Ovary (tissue), 10 donors: Measurements from ENCODE around the gene SLC25A4. TPM values are rescaled to one million over a fixed set of nuclear protein-coding genes. Genes with fewer than 3 reads are reported as not detected.

Experiments used
- DNase-seq, 5 donors: peaks; one replicate each; pipeline ENCODE4 v3.0.0-alpha.2; 2019 to 2020
- H3K27ac ChIP-seq, 2 donors: fragments of 200-600 bp; one replicate each; pipeline versions ENCODE4 v1.5.1 to v1.8.0; 2019 to 2022
- H3K27me3 ChIP-seq: fragments of 200-600 bp; one replicate; pipeline ENCODE4 v1.8.0; 2022
- H3K36me3 ChIP-seq: fragments of 200-600 bp; sonication (generic); one replicate; pipeline ENCODE4 v1.5.1; 2019
- H3K4me1 ChIP-seq: one replicate; pipeline ENCODE4 v1.8.1; 2013; ENCODE audit warnings: mild to moderate bottlenecking, moderate library complexity; ENCODE audit not compliant: insufficient read depth
- H3K4me3 ChIP-seq: fragments of 200-600 bp; sonication (generic); one replicate; pipeline ENCODE4 v1.5.1; 2017
- H3K9me3 ChIP-seq, 2 donors: fragments of 200-600 bp in 1 of 2; sonication (generic) in 1 of 2; one replicate each; pipeline versions ENCODE4 v1.5.1 to v1.8.1; 2013 to 2019; ENCODE audit warnings: mild to moderate bottlenecking in 1 of 2, moderate library complexity in 1 of 2
- EP300 ChIP-seq: sonication (generic); formaldehyde crosslinking; IDR thresholded peaks from one replicate; pipeline ENCODE4 v1.6.1; 2017; ENCODE audit warnings: antibody characterized with exemption
- POLR2A ChIP-seq: fragments of 450-650 bp; IDR thresholded peaks from one replicate; pipeline ENCODE4 v1.6.1; 2017; ENCODE audit warnings: antibody characterized with exemption, mild to moderate bottlenecking, moderate library complexity
- WGBS, 3 donors: extraction: QIAGEN DNeasy Blood & Tissue Kit in 1 of 3; methylation state at CpG; one replicate each; pipeline versions ENCODE4 v1.1.5 to v1.1.7; 2013 to 2017; 5-methylcytosine and 5-hydroxymethylcytosine counted together
- intact Hi-C, 4 donors: fragments of 100-400 bp; cut with DNase I; formaldehyde crosslinking; loops; one replicate each; pipeline versions ENCODE4 v1.11.0 to v1.15.1; 2022 to 2023
- long read RNA-seq, 3 donors: library from polyadenylated mRNA in 2 of 3; unstranded in 2 of 3; transcript quantifications; one replicate each; pipeline ENCODE4 v2.0.0 and lab custom pipeline, GENCODE V29; 2021 to 2026
- polyA plus RNA-seq, 2 donors: library from polyadenylated mRNA; stranded (reverse); fragments of 200-250 nt in 1 of 2; fragments of 350-450 nt in 1 of 2; fragmentation: Illumina TruSeq in 1 of 2; extraction: RNeasy Lipid Tissue Mini Kit (QIAGEN cat#74804) in 1 of 2; gene quantifications; one replicate each; pipeline ENCODE4 v1.2.3, GENCODE V29; 2013 to 2014
- total RNA-seq, 7 donors: library from RNA; depleted of rRNA in 2 of 7; stranded (reverse); fragments of >200 nt in 2 of 7; fragmentation: NEBNext Ultra II Directional in 3 of 7; extraction: Animal tissue kit (Norgen Biotek cat#: 25700) in 3 of 7; gene quantifications; one replicate each; pipeline versions ENCODE4 v1.1.0 to v1.2.4, GENCODE V29; 2016 to 2023
- TF ChIP-seq, protein P1 (sequence below), 3 donors: fragments of 450-650 bp in 2 of 3; fragments of 200-600 bp in 1 of 3; IDR thresholded peaks; one replicate each; pipeline versions ENCODE4 v1.5.1 to v1.8.0; 2016 to 2022; ENCODE audit warnings: antibody characterized with exemption in 3 of 3, mild to moderate bottlenecking in 1 of 3
- donor health status: DM: no; HTN: no; CAD: no; lungs with moderate emphysema.
- donor health status: DM: no; HTN: no; CAD: no.
- donor health status: Bipolar disorder and iron deficiency.
- donor health status: DM: yes; HTN: yes; CAD: no.
- donor health status: DM: no; HTN: no; CAD: no.
- donor health status: DM: yes; HTN: yes; CAD: no.

The SLC25A4 gene
- 10 to 100 TPM; 19.6 to 35.6 (median 26.6) TPM for total RNA-seq
- 10 to 100 TPM; 18.8 to 23.2 TPM for polyA plus RNA-seq
- long read RNA-seq, donor 1, full-length matches to known transcripts, result 614 of 657 reads
- long read RNA-seq, donor 1, partial matches to known transcripts, result 18 of 657 reads
- long read RNA-seq, donor 1, other reads (novel, unspliced or antisense), result 25 of 657 reads
- long read RNA-seq, donor 2, full-length matches to known transcripts, result 50 of 106 reads
- long read RNA-seq, donor 2, partial matches to known transcripts, result 56 of 106 reads
- long read RNA-seq, donor 2, other reads (novel, unspliced or antisense), result 0 of 106 reads
- long read RNA-seq, donor 3, full-length matches to known transcripts, result 152 of 178 reads
- long read RNA-seq, donor 3, partial matches to known transcripts, result 9 of 178 reads
- long read RNA-seq, donor 3, other reads (novel, unspliced or antisense), result 17 of 178 reads

- H3K4me3 ChIP-seq, result peak within 1 kb of the TSS; percentile 76
- no peaks in the 10 kb centered on the region for H3K9me3 ChIP-seq
- H3K4me1 ChIP-seq, result peaks cover 4% of the 10 kb centered on the region
- 0 to 1% (median 1%) methylated on average over 62 to 86 of the region's 87 CpGs for WGBS, 3 donors
- H3K27ac ChIP-seq, result peak within 1 kb of the TSS; percentile 25 to 36
- peak; percentile 86 to 92 (median 89) for DNase-seq
- no peaks in the 10 kb centered on the region for H3K36me3 ChIP-seq
- intact Hi-C loops, result loop anchor here in 1 of 4 donors (10.0 kb wide), 1 partner anchor 52 kb away; no protein-coding TSS in a partner anchor
- H3K27me3 ChIP-seq, result no peaks in the 10 kb centered on the region
- TF ChIP-seq EP300 (no peak), POLR2A (peak; percentile 84)
- TF ChIP-seq, protein P1, sequence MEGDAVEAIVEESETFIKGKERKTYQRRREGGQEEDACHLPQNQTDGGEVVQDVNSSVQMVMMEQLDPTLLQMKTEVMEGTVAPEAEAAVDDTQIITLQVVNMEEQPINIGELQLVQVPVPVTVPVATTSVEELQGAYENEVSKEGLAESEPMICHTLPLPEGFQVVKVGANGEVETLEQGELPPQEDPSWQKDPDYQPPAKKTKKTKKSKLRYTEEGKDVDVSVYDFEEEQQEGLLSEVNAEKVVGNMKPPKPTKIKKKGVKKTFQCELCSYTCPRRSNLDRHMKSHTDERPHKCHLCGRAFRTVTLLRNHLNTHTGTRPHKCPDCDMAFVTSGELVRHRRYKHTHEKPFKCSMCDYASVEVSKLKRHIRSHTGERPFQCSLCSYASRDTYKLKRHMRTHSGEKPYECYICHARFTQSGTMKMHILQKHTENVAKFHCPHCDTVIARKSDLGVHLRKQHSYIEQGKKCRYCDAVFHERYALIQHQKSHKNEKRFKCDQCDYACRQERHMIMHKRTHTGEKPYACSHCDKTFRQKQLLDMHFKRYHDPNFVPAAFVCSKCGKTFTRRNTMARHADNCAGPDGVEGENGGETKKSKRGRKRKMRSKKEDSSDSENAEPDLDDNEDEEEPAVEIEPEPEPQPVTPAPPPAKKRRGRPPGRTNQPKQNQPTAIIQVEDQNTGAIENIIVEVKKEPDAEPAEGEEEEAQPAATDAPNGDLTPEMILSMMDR (IDR thresholded peaks at IDR 0.05), result peak; percentile 44 to 90 (median 78)
Measured at GRCh38 chr4:185142912-185143600, at the start of gene SLC25A4. Gene SLC25A4 (plus strand): TSS chr4:185143266. CDS start chr4:185143373, 107 bp downstream.

- Histone ChIP-seq H3K4me3 (no peak overlapping the region), H3K27me3 (no peaks in the 10 kb centered on the region), H3K4me1 (no peaks in the 10 kb centered on the region), H3K9me3 (no peaks in the 10 kb centered on the region), H3K27ac (no peak overlapping the region), H3K36me3 (no peaks in the 10 kb centered on the region)
- no peak for DNase-seq
- TF ChIP-seq, protein P1 (IDR thresholded peaks at IDR 0.05), result no peak
- no peak for TF ChIP-seq POLR2A
- TF ChIP-seq EP300, result no peak
- WGBS, 3 donors, result 62 to 75% (median 71%) methylated on average over 3 of the region's 3 CpGs
- intact Hi-C loops, result loop anchor here in 2 of 4 donors (10.0 kb wide), 2 partner anchors 49 to 59 kb away; no protein-coding TSS in a partner anchor
Measured at GRCh38 chr4:185093603-185094002, 49.5 kb upstream of the SLC25A4 start.

GRCh38 chr4:185096032-185096653 is 46.9 kb upstream of the SLC25A4 start:
- WGBS, 3 donors, result 27 to 33% (median 32%) methylated on average over 2 of the region's 2 CpGs
- no peaks in the 10 kb centered on the region for H3K27me3 ChIP-seq
- no peaks in the 10 kb centered on the region for H3K36me3 ChIP-seq
- H3K27ac ChIP-seq, result no peak overlapping the region
- no peaks in the 10 kb centered on the region for H3K4me1 ChIP-seq
- DNase-seq, result peak in 3 of 5 donors; percentile 24 to 60 (median 31)
- no peaks in the 10 kb centered on the region for H3K9me3 ChIP-seq
- TF ChIP-seq, protein P1 (IDR thresholded peaks at IDR 0.05), result peak in 2 of 3 donors; percentile 21 to 57
- TF ChIP-seq POLR2A, result no peak
- H3K4me3 ChIP-seq, result no peak overlapping the region
- intact Hi-C loops, result loop anchor here in 3 of 4 donors (5.0 to 10.0 kb wide), 4 partner anchors 36 to 61 kb away; no protein-coding TSS in a partner anchor

DNA sequence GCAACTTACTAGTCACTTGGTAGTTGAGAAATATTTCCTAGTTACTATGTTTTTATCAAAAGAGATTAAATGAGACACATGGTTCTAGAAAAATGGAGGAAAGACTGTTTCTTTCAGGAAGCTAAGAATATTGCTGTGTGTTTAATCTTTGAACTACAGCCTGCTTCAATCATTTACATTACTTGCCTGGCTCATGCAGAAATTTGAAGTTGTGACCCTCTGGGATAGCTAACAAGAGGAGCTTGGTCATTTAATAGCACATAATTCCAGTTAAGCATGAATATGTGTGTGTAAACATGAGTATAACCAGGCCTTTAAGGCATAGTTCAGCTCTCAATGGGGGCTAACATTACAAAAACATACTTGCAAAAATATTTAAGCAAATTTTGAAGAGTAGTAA is 44.6 kb upstream of the SLC25A4 start:
- DNase-seq, result no peak
- no peak overlapping the region for H3K4me3 ChIP-seq
- intact Hi-C loops, result loop anchor here in 3 of 4 donors (5.0 to 10.0 kb wide), 4 partner anchors 34 to 64 kb away; no protein-coding TSS in a partner anchor
- TF ChIP-seq, protein P1 (IDR thresholded peaks at IDR 0.05), result no peak
- TF ChIP-seq EP300 (no peak), POLR2A (no peak)
- H3K27ac ChIP-seq, result no peak overlapping the region
- H3K9me3 ChIP-seq, result no peaks in the 10 kb centered on the region
- no peaks in the 10 kb centered on the region for H3K36me3 ChIP-seq
- no peaks in the 10 kb centered on the region for H3K27me3 ChIP-seq
- H3K4me1 ChIP-seq, result no peaks in the 10 kb centered on the region
